Measurements from ENCODE around the gene OR2M2. TPM values are rescaled to one million over a fixed set of nuclear protein-coding genes. Genes with fewer than 3 reads are reported as not detected.

OR2M2 gene
- total RNA-seq, 6 experiments from 2014 or later: not detected

DNA sequence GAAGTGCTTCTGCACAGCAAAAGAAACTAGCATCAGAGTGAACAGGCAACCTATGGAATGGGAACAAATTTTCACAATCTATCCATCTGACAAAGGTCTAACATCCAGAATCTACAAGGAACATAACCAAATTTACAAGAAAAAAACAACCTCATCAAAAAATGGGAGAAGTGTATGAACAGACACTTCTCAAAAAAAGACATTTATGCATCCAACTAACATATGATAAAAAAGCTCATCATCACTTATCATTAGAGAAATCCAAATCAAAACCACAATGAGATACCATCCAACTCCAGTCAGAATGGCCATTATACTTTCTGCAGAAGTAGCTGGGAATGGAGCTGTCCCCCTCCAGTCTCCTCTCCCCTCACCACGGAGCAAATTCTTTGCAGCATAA lies 19.5 kb downstream of the OR2M2 start:
- TF ChIP-seq POLR2A (IDR thresholded peaks at IDR 0.05): no peak
- TF ChIP-seq, protein P1, sequence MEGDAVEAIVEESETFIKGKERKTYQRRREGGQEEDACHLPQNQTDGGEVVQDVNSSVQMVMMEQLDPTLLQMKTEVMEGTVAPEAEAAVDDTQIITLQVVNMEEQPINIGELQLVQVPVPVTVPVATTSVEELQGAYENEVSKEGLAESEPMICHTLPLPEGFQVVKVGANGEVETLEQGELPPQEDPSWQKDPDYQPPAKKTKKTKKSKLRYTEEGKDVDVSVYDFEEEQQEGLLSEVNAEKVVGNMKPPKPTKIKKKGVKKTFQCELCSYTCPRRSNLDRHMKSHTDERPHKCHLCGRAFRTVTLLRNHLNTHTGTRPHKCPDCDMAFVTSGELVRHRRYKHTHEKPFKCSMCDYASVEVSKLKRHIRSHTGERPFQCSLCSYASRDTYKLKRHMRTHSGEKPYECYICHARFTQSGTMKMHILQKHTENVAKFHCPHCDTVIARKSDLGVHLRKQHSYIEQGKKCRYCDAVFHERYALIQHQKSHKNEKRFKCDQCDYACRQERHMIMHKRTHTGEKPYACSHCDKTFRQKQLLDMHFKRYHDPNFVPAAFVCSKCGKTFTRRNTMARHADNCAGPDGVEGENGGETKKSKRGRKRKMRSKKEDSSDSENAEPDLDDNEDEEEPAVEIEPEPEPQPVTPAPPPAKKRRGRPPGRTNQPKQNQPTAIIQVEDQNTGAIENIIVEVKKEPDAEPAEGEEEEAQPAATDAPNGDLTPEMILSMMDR (IDR thresholded peaks at IDR 0.05): no peak
- Histone ChIP-seq H3K9me3 (no peaks in the 10 kb centered on the region), H3K4me1 (no peaks in the 10 kb centered on the region), H3K27me3 (no peaks in the 10 kb centered on the region), H3K4me3 (no peak overlapping the region), H3K27ac (no peak overlapping the region), H3K36me3 (no peaks in the 10 kb centered on the region)
- DNase-seq (no peak), ATAC-seq (no peak)
- intact Hi-C loops (cut with DNase I): no loop called here
- WGBS (ENCODE audit: insufficient coverage, low coverage, low lambda C conversion rate, missing lambda C conversion rate): 11% methylated on average over 1 of the region's 1 CpG

DNA sequence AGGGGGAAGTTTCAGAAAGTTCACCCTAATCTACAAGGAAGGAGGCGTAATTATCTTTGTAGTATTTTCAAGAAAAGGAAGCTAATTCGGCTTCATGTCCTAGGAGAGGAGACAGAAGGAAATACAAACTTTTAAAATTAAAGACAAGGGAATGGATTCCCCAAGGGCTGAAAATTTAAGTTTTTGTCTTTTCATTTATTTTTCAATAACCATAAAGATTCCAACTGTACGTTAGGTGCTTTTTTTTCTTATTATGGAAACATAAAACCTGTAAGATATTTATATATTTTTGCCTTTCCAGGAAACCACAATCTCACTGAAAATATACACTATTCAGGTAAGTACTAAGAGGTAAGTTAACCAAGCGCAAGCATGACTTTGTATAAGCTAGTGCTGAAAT lies 22.3 kb downstream of the OR2M2 start, which contains the start of gene OR2M3:
Gene OR2M3, plus strand, starts transcription at position 301 of the 400 bp plus-strand sequence. CDS start 5,803 bp downstream, outside the sequence.
- DNase-seq: no peak
- Histone ChIP-seq H3K36me3 (no peaks in the 10 kb centered on the region), H3K27ac (no peak within 1 kb of the TSS), H3K27me3 (no peaks in the 10 kb centered on the region), H3K9me3 (no peaks in the 10 kb centered on the region), H3K4me3 (no peak within 1 kb of the TSS), H3K4me1 (no peaks in the 10 kb centered on the region)
- intact Hi-C loops (cut with DNase I): no loop called here
- no peak for ATAC-seq
- WGBS (ENCODE audit: insufficient coverage, low coverage, low lambda C conversion rate, missing lambda C conversion rate): 35% methylated on average over 4 of the region's 4 CpGs
- TF ChIP-seq, protein P1 (IDR thresholded peaks at IDR 0.05): no peak
- TF ChIP-seq POLR2A (IDR thresholded peaks at IDR 0.05): no peak

DNA sequence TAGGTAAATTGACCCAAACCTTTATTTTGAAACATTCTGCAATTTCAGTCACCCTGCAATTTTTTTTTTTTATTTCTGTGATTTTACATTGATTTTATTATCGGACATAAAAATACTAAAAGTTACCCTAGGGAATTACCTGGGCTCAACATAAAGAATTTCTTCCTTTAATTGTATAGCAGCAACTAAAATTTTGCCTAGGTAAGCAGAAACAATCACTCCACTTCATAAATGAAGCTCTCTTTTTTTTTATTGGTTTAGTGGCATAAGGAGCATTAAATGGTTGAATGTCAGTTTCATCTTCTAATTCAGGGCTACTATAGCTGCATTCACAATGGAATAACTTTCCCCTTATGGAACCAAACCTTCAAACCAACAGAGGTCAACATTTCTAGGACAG lies 41.3 kb downstream of the OR2M2 start:
- Histone ChIP-seq H3K4me3 (no peak overlapping the region), H3K36me3 (no peaks in the 10 kb centered on the region), H3K27ac (no peak overlapping the region), H3K4me1 (no peaks in the 10 kb centered on the region), H3K9me3 (no peaks in the 10 kb centered on the region), H3K27me3 (no peaks in the 10 kb centered on the region)
- intact Hi-C loops (cut with DNase I): no loop called here
- ATAC-seq (no peak), DNase-seq (no peak)
- WGBS (ENCODE audit: insufficient coverage, low coverage, low lambda C conversion rate, missing lambda C conversion rate): 67% methylated on average over 1 of the region's 1 CpG
- TF ChIP-seq, protein P1 (IDR thresholded peaks at IDR 0.05): no peak
- TF ChIP-seq POLR2A (IDR thresholded peaks at IDR 0.05): no peak

DNA sequence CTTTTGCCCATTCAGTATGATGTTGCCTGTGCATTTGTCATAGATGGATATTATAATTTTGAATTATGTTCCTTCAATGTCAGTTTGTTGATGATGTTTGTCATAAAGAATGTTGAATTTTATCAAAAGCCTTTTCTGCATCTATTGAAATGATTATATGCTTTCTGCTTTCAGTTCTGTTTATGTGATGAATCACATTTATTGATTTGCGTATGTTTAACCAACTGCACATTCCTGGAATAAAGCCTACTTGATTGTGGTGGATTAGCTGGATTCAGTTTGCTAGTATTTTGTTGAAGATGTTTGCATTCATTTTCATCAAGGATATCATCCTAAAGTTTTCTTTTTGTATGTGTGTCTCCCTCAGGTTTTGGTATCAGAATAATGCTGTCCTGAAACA lies 50.9 kb downstream of the OR2M2 start:
- 47% methylated on average over 1 of the region's 1 CpG for WGBS (ENCODE audit: insufficient coverage, low coverage, low lambda C conversion rate, missing lambda C conversion rate)
- DNase-seq: no peak
- H3K27ac ChIP-seq: no peak overlapping the region
- no peaks in the 10 kb centered on the region for H3K4me1 ChIP-seq
- no peak overlapping the region for H3K4me3 ChIP-seq
- intact Hi-C loops (cut with DNase I): no loop called here
- no peaks in the 10 kb centered on the region for H3K9me3 ChIP-seq
- no peak for TF ChIP-seq POLR2A (IDR thresholded peaks at IDR 0.05)
- TF ChIP-seq, protein P1 (IDR thresholded peaks at IDR 0.05): no peak
- H3K27me3 ChIP-seq: no peaks in the 10 kb centered on the region
- no peaks in the 10 kb centered on the region for H3K36me3 ChIP-seq
- ATAC-seq: no peak

Measured in right lobe of liver (tissue), 6 donors.